HepG2 (cell line): Measurements from ENCODE around the gene PPFIA3. TPM values are rescaled to one million over a fixed set of nuclear protein-coding genes. Genes with fewer than 3 reads are reported as not detected.
A peak's percentile ranks its signal among the peaks of the same experiment; 100 is the strongest.

Experiments used
- ARID4A ChIP-seq: sonication (generic); formaldehyde crosslinking; IDR thresholded peaks from 2 replicates; pipeline ENCODE4 v1.5.0; 2020; ENCODE audit warnings: mild to moderate bottlenecking, missing genetic modification reagents, borderline replicate concordance
- ERF ChIP-seq: IDR thresholded peaks from 2 replicates; pipeline ENCODE4 v1.6.1; 2018; ENCODE audit warnings: missing biosample characterization, missing genetic modification reagents
- ETV5 ChIP-seq: IDR thresholded peaks from 2 replicates; pipeline ENCODE4 v1.6.1; 2018; ENCODE audit warnings: missing biosample characterization, missing genetic modification reagents, inconsistent platforms, borderline replicate concordance
- HOXA5 ChIP-seq: sonication (generic); formaldehyde crosslinking; IDR thresholded peaks from 2 replicates; pipeline ENCODE4 v1.4.0; 2020; ENCODE audit warnings: missing genetic modification reagents
- IRF9 ChIP-seq: sonication (generic); formaldehyde crosslinking; IDR thresholded peaks from 2 replicates; pipeline ENCODE4 v1.8.0; 2022; ENCODE audit warnings: missing genetic modification reagents, mild to moderate bottlenecking, borderline replicate concordance
- KMT2A ChIP-seq: sonication (generic); formaldehyde crosslinking; IDR thresholded peaks from 2 replicates; pipeline ENCODE4 v1.4.0; 2020; ENCODE audit warnings: missing genetic modification reagents
- MXD4 ChIP-seq: IDR thresholded peaks from 2 replicates; pipeline ENCODE4 v1.6.1; 2016; ENCODE audit warnings: mild to moderate bottlenecking, missing biosample characterization, missing genetic modification reagents
- RXRB ChIP-seq: IDR thresholded peaks from 2 replicates; pipeline ENCODE4 v1.6.1; 2016; ENCODE audit warnings: borderline replicate concordance, missing genetic modification reagents, missing compliant biosample characterization
- SP1 ChIP-seq, 2 experiments: fragments of 450-650 bp in 1 of 2; sonication (generic) in 1 of 2; formaldehyde crosslinking in 1 of 2; IDR thresholded peaks; 2 replicates each; pipeline versions ENCODE4 v1.4.0 to v1.6.1; 2016 to 2020; ENCODE audit warnings: missing genetic modification reagents in 1 of 2
- ZFP91 ChIP-seq: sonication (generic); formaldehyde crosslinking; IDR thresholded peaks from 2 replicates; pipeline ENCODE4 v1.9.0; 2022; ENCODE audit warnings: missing genetic modification reagents, mild to moderate bottlenecking, borderline replicate concordance
- ZNF790 ChIP-seq: sonication (generic); formaldehyde crosslinking; IDR thresholded peaks from 2 replicates; pipeline ENCODE4 v1.8.0; 2022; ENCODE audit warnings: missing genetic modification reagents, mild to moderate bottlenecking, borderline replicate concordance
- ZNF883 ChIP-seq: sonication (generic); formaldehyde crosslinking; IDR thresholded peaks from 2 replicates; pipeline ENCODE4 v1.5.1; 2020; ENCODE audit warnings: mild to moderate bottlenecking, missing genetic modification reagents; ENCODE audit errors: not compliant biosample characterization
- polyA plus RNA-seq, 8 experiments: library from polyadenylated mRNA; depleted of rRNA in 3 of 8; stranded (reverse) in 7 of 8; unstranded in 1 of 8; fragments of >200 nt; fragmentation: Illumina TruSeq in 4 of 8; extraction: Trizol in 4 of 8; gene quantifications; 2 replicates each; pipeline versions ENCODE4 v1.2.1 to v1.2.3, GENCODE V29; 2011 to 2016; ENCODE audit warnings: low read depth in 4 of 8, missing spikeins in 1 of 8, mixed read lengths in 1 of 8; ENCODE audit not compliant: insufficient read depth in 1 of 8
- total RNA-seq, 5 experiments: library from RNA; depleted of rRNA; stranded (reverse); fragments of >200 nt; fragmentation: Illumina TruSeq; extraction: Trizol; gene quantifications; 2 replicates each; pipeline ENCODE4 v1.2.3, GENCODE V29; 2016; ENCODE audit warnings: low read depth in 1 of 5
- TF ChIP-seq, protein P1 (sequence below): sonication (generic); formaldehyde crosslinking; IDR thresholded peaks from 2 replicates; pipeline ENCODE4 v1.5.1; 2020; ENCODE audit warnings: mild to moderate bottlenecking, missing genetic modification reagents, moderate library complexity
- TF ChIP-seq, protein P2 (sequence below): sonication (generic); formaldehyde crosslinking; IDR thresholded peaks from 2 replicates; pipeline ENCODE4 v1.8.1; 2023; ENCODE audit warnings: mild to moderate bottlenecking, inconsistent platforms, moderate library complexity, missing genetic modification reagents, borderline replicate concordance
- TF ChIP-seq, protein P3 (sequence below): sonication (generic); formaldehyde crosslinking; conservative IDR thresholded peaks from 2 replicates; pipeline ENCODE4 v1.8.0; 2022; ENCODE audit warnings: mild to moderate bottlenecking, moderate library complexity, missing genetic modification reagents

PPFIA3 gene
- total and polyA plus RNA-seq, 2 of the 13 experiments (the other 11 are each of a cell fraction or from before 2014, with no cell fraction given) = 6.7 to 8.6 TPM

DNA sequence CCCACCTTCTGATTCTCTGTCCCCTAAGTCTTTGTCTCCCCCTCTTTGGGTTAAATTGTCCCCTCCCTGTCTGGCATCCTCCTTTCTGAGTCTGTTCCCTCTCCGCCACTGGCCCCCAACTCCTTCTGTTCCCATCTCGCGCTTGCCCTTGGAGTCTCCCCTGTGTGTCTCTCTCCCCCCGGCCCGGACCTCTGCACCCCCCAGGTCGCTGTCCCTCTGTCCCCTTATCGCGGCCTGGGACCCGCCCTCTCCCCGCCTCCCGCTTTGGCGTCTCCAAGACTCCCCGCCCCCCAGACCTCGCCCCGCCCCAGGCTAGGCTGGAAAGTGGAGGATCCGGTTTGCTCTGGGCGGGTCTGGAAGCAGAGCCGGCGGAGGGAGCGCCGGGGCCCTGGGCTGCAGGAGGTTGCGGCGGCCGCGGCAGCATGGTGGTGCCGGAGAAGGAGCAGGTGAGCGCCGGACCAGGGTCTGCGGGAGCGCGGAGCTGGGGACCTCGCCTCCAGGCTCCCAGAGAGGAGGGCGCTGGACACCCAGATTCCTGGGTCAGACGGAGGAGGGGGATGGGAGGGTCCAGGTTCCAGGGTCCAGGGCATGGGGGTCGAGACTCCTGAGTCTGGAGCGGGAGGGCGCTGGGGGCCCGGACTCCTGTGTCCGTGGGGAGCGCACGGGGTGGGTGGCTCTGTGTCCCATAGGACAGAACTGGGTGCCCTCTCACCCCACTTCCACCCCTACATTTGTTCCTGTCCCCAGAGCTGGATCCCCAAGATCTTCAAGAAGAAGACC lies 38.3 kb downstream of the PPFIA3 start, which contains the start of gene TRPM4 (continued):
- peak; percentile 71; the same call in 1 of the 2 replicates for TF ChIP-seq ARID4A (CRISPR knock-in tag)
- TF ChIP-seq, protein P1, sequence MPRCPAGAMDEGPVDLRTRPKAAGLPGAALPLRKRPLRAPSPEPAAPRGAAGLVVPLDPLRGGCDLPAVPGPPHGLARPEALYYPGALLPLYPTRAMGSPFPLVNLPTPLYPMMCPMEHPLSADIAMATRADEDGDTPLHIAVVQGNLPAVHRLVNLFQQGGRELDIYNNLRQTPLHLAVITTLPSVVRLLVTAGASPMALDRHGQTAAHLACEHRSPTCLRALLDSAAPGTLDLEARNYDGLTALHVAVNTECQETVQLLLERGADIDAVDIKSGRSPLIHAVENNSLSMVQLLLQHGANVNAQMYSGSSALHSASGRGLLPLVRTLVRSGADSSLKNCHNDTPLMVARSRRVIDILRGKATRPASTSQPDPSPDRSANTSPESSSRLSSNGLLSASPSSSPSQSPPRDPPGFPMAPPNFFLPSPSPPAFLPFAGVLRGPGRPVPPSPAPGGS = 0 out of 2 replicates have a peak, but pooled peaks have one; percentile 15
- TF ChIP-seq ZNF883 = peak; percentile 29
- TF ChIP-seq MXD4 (CRISPR knock-in tag) = no peak; the same call in 1 of the 2 replicates
- 0 out of 2 replicates have a peak, but pooled peaks have one; percentile 44 for TF ChIP-seq KMT2A
- TF ChIP-seq, protein P2, sequence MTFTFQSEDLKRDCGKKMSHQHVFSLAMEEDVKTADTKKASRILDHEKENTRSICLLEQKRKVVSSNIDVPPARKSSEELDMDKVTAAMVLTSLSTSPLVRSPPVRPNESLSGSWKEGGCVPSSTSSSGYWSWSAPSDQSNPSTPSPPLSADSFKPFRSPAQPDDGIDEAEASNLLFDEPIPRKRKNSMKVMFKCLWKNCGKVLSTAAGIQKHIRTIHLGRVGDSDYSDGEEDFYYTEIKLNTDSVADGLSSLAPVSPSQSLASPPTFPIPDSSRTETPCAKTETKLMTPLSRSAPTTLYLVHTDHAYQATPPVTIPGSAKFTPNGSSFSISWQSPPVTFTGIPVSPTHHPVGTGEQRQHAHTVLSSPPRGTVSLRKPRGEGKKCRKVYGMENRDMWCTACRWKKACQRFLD (CRISPR knock-in tag) = no peak
- no peak for TF ChIP-seq SP1 (IDR thresholded peaks at IDR 0.05)
- peak; percentile 38; the same call in 1 of the 2 replicates for TF ChIP-seq SP1 (CRISPR knock-in tag; IDR thresholded peaks at IDR 0.05)
- TF ChIP-seq ETV5 = peak; percentile 17; the same call in 1 of the 2 replicates
- TF ChIP-seq, protein P3, sequence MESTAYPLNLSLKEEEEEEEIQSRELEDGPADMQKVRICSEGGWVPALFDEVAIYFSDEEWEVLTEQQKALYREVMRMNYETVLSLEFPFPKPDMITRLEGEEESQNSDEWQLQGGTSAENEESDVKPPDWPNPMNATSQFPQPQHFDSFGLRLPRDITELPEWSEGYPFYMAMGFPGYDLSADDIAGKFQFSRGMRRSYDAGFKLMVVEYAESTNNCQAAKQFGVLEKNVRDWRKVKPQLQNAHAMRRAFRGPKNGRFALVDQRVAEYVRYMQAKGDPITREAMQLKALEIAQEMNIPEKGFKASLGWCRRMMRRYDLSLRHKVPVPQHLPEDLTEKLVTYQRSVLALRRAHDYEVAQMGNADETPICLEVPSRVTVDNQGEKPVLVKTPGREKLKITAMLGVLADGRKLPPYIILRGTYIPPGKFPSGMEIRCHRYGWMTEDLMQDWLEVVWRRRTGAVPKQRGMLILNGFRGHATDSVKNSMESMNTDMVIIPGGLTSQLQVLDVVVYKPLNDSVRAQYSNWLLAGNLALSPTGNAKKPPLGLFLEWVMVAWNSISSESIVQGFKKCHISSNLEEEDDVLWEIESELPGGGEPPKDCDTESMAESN (CRISPR knock-in tag) = peak; percentile 63
- 0 out of 2 replicates have a peak, but pooled peaks have one; percentile 46 for TF ChIP-seq ZNF790 (CRISPR knock-in tag)
- no peak; the same call in 1 of the 2 replicates for TF ChIP-seq IRF9 (CRISPR knock-in tag)
- no peak; the same call in 1 of the 2 replicates for TF ChIP-seq ERF (CRISPR knock-in tag)
- peak; percentile 55; the same call in 1 of the 2 replicates for TF ChIP-seq HOXA5 (CRISPR knock-in tag)
- TF ChIP-seq ZFP91 (CRISPR knock-in tag) = peak; percentile 53; the same call in 1 of the 2 replicates
- peak; percentile 37; the same call in 1 of the 2 replicates for TF ChIP-seq RXRB
